Natural killer cell treated with Interleukin-12 subunit alpha and Interleukin-12 subunit beta and Interleukin-15 and Interleukin-18, amount 100 ng/mL, for 72 hours (primary cell): ENCODE measurements around the gene ZSCAN12. TPM values are rescaled to one million over a fixed set of nuclear protein-coding genes. Genes with fewer than 3 reads are reported as not detected.
"Not testable (repeated sequence)": the region's sequence is repeated elsewhere in the genome, so short reads cannot be mapped to it uniquely, and the experiment has no call there.

Experiments used
- ATAC-seq, 2 donors: fragments of 150-1000 bp; cut with Tn5 transposase in 1 of 2; sonication (Bioruptor Pico), chemical (Tn5 transposase) in 1 of 2; 2 replicates each; pipeline ENCODE4 v1.10.0; 2021
- DNase-seq: peaks from one replicate; pipeline ENCODE4 v3.0.0; 2022; ENCODE audit warnings: low spot score
- H3K27ac Mint-ChIP-seq, 2 donors: 1 replicate in 1 of 2; 2 replicates in 1 of 2; pipeline ENCODE4 v1.8.0; 2022; ENCODE audit warnings: mixed read lengths in 2 of 2, mild to moderate bottlenecking in 1 of 2, moderate library complexity in 1 of 2
- H3K27me3 Mint-ChIP-seq, 2 donors: 1 replicate in 1 of 2; 2 replicates in 1 of 2; pipeline ENCODE4 v1.8.0; 2022; ENCODE audit warnings: mixed read lengths in 2 of 2
- H3K36me3 Mint-ChIP-seq: one replicate; pipeline ENCODE4 v1.8.0; 2022; ENCODE audit warnings: mixed read lengths
- H3K4me1 Mint-ChIP-seq, 2 donors: 1 replicate in 1 of 2; 2 replicates in 1 of 2; pipeline ENCODE4 v1.8.0; 2022; ENCODE audit warnings: low read depth in 2 of 2, mixed read lengths in 2 of 2, mild to moderate bottlenecking in 1 of 2
- H3K4me3 Mint-ChIP-seq: one replicate; pipeline ENCODE4 v1.8.0; 2022; ENCODE audit warnings: mixed read lengths
- H3K9me3 Mint-ChIP-seq: 2 replicates; pipeline ENCODE4 v1.8.0; 2022; ENCODE audit warnings: mixed read lengths
- total RNA-seq, 2 donors: library from RNA; stranded (reverse); gene quantifications; one replicate each; pipeline ENCODE4 v1.2.3, GENCODE V29; 2022

ZSCAN12 gene
- 1 to 10 TPM; 6.9 to 9.9 TPM for total RNA-seq

DNA sequence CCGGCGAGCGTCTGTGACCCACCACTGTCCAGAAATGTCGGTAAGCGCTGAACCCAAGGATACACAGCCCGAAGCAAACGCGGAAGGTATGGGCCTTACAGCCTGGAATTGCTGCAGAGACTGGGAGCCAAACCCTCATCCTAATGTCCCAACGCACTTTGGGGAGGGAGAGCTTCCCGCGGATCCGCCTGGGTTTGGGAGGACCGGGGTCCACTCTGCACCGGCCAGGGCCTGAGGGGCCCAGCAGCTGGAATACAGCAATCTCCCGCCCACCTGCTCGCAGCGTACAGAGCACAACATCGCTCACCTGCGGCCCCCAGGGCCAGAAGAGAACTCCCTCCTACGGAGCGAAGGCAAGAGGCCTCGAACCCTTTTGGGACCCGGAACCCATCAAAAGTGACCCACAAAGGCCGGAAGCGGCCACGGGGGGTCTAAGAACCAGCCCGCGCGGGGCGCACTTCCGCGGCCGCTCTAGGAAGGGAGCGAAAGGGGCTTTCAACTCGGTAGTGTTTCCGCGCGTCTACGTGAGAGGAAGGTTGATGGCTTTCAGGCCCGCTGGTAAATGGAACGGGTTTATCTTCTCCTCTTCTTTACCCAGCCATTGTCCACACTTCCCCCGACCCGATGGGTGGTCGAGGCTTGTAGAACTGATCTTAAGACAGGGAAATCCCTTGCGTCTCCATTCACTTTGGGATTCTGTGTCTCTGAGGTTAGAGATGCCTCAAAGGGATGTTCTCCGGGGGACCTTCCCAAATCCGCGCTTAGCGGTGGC, at the start of gene ZSCAN12:
Gene ZSCAN12, minus strand, starts transcription at position 398 of the 772 bp plus-strand sequence. CDS start 1,342 bp downstream, outside the sequence.
- H3K4me3 Mint-ChIP-seq, result peak within 1 kb of the TSS; percentile 85
- H3K4me1 Mint-ChIP-seq, result peaks cover 39 to 46% of the 10 kb centered on the region in 2 donors
- H3K9me3 Mint-ChIP-seq, result no peaks in the 10 kb centered on the region
- peak; percentile 96 to 98 for ATAC-seq
- peaks cover 25 to 28% of the 10 kb centered on the region in 2 donors for H3K27me3 Mint-ChIP-seq
- H3K27ac Mint-ChIP-seq, result peak within 1 kb of the TSS; percentile 80 to 95
- H3K36me3 Mint-ChIP-seq, result peaks cover 23% of the 10 kb centered on the region
- peak; percentile 93 for DNase-seq

DNA sequence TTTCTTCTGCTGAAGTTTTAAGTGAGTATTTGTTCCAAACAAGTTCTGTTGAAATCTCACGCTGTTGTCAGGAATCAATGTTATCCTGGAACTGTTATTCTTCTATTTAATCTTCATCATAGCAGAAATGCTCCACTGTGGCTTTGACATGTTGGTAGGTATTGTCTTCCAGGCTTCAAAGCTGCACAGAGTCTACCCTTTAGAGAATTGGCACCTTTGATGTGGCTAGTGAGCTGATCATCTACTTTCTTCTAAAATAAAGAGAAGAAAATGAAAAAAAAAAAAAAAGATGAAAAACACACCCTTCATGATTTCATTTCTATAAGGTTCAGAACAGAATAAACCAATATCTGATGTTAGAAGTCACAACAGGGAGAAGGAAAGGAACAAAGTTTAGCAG, 49.5 kb upstream of the ZSCAN12 start:
- peaks cover 17% of the 10 kb centered on the region for H3K36me3 Mint-ChIP-seq
- no peak for DNase-seq
- peaks cover 4% of the 10 kb centered on the region for H3K9me3 Mint-ChIP-seq
- peaks cover 28 to 53% of the 10 kb centered on the region in 2 donors for H3K27me3 Mint-ChIP-seq
- H3K4me3 Mint-ChIP-seq, result no peak overlapping the region
- peaks cover 11 to 14% of the 10 kb centered on the region in 2 donors for H3K4me1 Mint-ChIP-seq
- no peak overlapping the region for H3K27ac Mint-ChIP-seq
- ATAC-seq, result no peak

DNA sequence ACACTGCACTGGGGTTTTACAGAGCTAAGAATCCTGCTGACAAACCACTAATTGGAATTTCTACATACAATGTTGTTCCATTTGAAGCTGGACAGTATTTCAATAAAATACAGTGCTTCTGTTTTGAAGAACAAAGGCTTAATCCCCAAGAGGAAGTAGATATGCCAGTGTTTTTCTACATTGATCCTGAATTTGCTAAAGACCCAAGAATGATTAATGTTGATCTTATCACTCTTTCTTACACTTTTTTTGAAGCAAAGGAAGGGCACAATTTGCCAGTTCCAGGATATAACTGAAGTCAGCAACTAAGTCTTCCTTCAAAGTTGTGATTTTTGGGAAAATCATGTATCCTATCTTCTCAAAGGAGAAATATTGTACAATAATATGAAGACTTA, 48.0 kb upstream of the ZSCAN12 start:
- not testable (repeated sequence) for H3K4me3 Mint-ChIP-seq
- peaks cover 26% of the 10 kb centered on the region for H3K36me3 Mint-ChIP-seq

DNA sequence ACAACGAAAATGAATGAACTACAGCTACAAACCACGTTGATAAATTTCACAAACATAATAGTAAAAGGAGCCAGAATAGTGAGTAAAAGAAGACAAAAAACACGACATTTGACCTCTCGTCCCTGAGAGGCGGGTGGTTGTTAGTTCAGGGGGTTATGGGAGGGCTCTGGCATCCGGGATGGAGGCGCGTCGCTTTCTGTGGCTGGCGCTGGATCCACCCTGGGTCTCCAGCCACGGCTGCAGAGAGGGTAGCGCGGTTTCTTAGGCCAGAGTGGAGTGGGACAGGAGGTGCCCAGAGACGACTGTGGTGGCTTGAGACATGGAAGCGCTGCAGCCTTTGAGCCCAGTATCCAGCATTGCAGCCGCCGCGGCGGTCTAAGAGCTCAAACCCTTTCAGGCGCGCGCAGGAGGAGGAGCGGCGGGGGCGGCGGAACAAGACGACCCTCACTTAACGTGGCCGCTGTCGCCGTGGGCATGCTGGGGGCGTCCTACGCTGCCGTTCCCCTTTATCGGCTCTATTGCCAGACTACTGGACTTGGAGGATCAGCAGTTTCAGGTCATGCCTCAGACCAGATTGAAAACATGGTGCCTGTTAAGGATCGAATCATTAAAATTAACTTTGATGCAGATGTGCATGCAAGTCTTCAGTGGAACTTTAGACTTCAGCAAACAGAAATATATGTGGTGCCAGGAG, 47.4 kb upstream of the ZSCAN12 start:
- Mint-ChIP-seq H3K9me3 (peaks cover 9% of the 10 kb centered on the region), H3K36me3 (peaks cover 28% of the 10 kb centered on the region), H3K4me3 (peak overlapping the region; percentile 25), H3K4me1 (peaks cover 25 to 32% of the 10 kb centered on the region in 2 donors), H3K27ac (peak overlapping the region in 1 of 2 donors; percentile 3), H3K27me3 (peaks cover 26 to 37% of the 10 kb centered on the region in 2 donors)
- ATAC-seq (no peak), DNase-seq (no peak)

More for the DNA sequence above, 48.0 kb upstream of the ZSCAN12 start:
- ATAC-seq, H3K9me3 Mint-ChIP-seq, H3K27ac Mint-ChIP-seq, DNase-seq: not testable (repeated sequence)
- Mint-ChIP-seq H3K27me3 (peaks cover 26 to 39% of the 10 kb centered on the region in 2 donors), H3K4me1 (peaks cover 25 to 29% of the 10 kb centered on the region in 2 donors)

DNA sequence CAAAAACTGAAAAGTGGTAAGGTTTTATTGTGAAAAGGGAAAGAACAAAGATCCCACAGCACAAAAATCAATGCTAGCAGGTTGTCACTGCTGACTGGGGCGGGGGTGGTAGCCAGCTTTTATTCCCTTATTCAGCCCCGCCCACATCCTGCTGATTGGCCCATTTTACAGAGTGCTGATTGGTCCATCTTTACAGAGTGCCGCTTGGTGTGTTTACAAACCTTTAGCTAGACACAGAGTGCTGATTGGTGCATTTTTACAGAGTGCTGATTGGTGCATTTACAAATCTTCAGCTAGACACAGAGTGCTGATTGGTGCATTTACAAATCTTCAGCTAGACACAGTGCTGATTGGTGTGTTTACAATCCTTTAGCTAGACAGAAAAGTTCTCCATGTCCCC, 45.2 kb upstream of the ZSCAN12 start:
- Mint-ChIP-seq H3K36me3 (peaks cover 28% of the 10 kb centered on the region), H3K27ac (peak overlapping the region; percentile 73 to 93), H3K27me3 (peaks cover 17 to 24% of the 10 kb centered on the region in 2 donors), H3K4me1 (peaks cover 25 to 32% of the 10 kb centered on the region in 2 donors)
- H3K4me3 Mint-ChIP-seq, ATAC-seq, DNase-seq, H3K9me3 Mint-ChIP-seq: not testable (repeated sequence)

GRCh38 chr6:28443112-28443773, 43.7 kb upstream of the ZSCAN12 start, which contains the start of gene ZSCAN23:
TSS of gene ZSCAN23 (minus strand) at chr6:28443491. CDS start at chr6:28436266, 7,225 bp downstream.
- H3K4me3 Mint-ChIP-seq, result peak within 1 kb of the TSS; percentile 85
- peaks cover 15 to 18% of the 10 kb centered on the region in 2 donors for H3K27me3 Mint-ChIP-seq
- peak; percentile 88 for DNase-seq
- ATAC-seq, result peak; percentile 96 to 97
- H3K4me1 Mint-ChIP-seq, result peaks cover 25 to 32% of the 10 kb centered on the region in 2 donors
- peak within 1 kb of the TSS; percentile 73 to 93 for H3K27ac Mint-ChIP-seq
- peaks cover 9% of the 10 kb centered on the region for H3K9me3 Mint-ChIP-seq
- peaks cover 28% of the 10 kb centered on the region for H3K36me3 Mint-ChIP-seq

DNA sequence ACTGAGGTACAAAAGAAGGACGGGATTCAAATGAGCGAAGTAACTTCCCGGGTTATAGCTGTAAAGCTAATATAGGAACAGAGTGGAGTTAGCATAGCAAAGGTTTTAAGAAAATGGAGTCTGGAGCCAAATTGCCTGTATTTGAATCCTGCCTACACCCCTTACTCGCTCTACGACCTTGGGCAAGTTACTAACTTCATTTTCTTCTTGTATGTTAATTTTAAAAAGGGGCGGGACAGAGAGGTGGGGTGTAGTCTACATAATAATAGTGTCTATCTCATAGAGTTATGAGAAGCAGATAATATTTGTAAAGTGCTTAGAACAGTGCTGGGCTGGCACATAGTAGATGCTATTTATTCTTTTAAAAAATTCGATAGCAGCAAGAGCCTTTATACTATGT, 43.0 kb upstream of the ZSCAN12 start:
- Mint-ChIP-seq H3K27me3 (peaks cover 15 to 18% of the 10 kb centered on the region in 2 donors), H3K4me1 (peaks cover 25 to 32% of the 10 kb centered on the region in 2 donors), H3K36me3 (peaks cover 28% of the 10 kb centered on the region), H3K27ac (peak overlapping the region; percentile 73 to 93), H3K4me3 (peak overlapping the region; percentile 85), H3K9me3 (peaks cover 9% of the 10 kb centered on the region)
- DNase-seq (no peak), ATAC-seq (no peak)

DNA sequence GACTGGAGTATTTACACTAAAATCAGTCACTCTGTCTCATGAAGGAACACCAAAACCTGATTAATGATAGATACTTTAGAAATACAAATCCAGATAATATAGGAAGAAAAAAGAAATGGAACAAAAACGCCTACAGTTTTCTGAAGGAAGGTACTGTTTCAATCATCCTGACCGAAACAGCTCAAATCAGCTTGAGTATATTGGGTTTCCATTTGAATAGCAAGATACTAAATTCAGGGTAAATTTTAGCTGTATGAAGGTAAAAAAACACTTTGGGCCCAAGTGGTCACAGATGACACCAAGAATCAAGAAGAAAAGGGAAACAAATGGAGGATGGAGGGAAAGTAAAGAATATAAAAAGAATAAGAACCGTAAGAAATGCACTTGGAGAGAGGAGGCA, 36.9 kb upstream of the ZSCAN12 start:
- Mint-ChIP-seq H3K27ac (no peak overlapping the region), H3K4me1 (no peaks in the 10 kb centered on the region), H3K36me3 (no peaks in the 10 kb centered on the region), H3K9me3 (no peaks in the 10 kb centered on the region), H3K27me3 (peaks cover 0 to 8% of the 10 kb centered on the region in 2 donors), H3K4me3 (no peak overlapping the region)
- ATAC-seq (no peak), DNase-seq (no peak)

GRCh38 chr6:28433119-28433518, 33.6 kb upstream of the ZSCAN12 start:
- DNase-seq, result no peak
- ATAC-seq, result no peak
- Mint-ChIP-seq H3K4me3 (no peak overlapping the region), H3K27ac (no peak overlapping the region), H3K4me1 (peaks cover 0 to 7% of the 10 kb centered on the region in 2 donors), H3K36me3 (no peaks in the 10 kb centered on the region), H3K9me3 (no peaks in the 10 kb centered on the region), H3K27me3 (peaks cover 12 to 27% of the 10 kb centered on the region in 2 donors)

DNA sequence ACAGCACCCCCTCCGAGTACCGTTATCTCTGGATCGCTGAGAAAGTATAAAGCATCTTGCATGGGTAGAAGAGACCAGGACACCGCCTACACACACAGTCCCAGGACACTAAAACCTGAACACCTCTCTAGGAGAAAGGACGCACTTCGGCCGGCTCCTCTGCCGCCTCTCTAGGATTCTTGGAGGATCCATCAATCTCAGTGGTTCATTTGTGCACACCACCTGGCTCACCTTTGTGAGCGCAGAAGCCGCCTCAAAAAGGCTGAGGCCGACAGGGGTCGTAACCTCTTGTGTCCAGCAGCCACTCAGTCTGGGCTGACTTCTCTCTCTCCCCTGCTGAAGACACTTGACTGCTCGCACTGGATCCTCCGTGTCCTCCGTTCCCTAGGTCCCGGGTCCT, 30.2 kb upstream of the ZSCAN12 start:
- Mint-ChIP-seq H3K27me3 (peaks cover 14 to 37% of the 10 kb centered on the region in 2 donors), H3K9me3 (no peaks in the 10 kb centered on the region), H3K4me3 (no peak overlapping the region), H3K36me3 (no peaks in the 10 kb centered on the region), H3K27ac (no peak overlapping the region), H3K4me1 (peaks cover 0 to 12% of the 10 kb centered on the region in 2 donors)
- DNase-seq, result no peak
- ATAC-seq, result no peak

DNA sequence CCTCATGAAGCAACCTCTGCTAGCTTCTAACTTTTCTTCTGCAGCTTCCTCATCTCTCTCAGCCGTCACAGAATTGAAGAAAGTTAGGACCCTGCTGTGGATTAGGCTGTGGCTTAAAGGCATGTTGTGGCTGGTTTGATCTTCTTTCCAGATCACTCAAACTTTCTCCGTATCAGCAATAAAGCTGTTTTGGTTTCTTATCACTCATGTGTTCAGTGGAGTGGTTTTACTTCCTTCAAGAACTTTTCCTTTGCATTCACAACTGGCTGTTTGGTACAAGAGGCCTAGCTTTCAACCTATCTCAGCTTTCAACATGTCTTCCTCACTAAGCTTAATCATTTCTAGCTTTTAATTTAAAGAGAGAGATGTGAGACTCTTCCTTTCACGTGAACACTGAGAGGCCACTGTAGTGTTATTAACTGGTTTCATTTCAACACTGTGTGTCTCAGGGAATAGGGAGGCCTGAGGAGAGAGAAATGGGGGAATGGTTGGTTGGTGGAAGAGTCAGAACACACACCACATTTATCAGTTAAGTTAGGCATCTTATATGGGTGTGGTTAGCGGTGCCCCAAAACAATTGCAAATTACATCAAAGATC, 26.5 kb upstream of the ZSCAN12 start:
- DNase-seq, result no peak
- ATAC-seq, result no peak
- peaks cover 24 to 57% of the 10 kb centered on the region in 2 donors for H3K27me3 Mint-ChIP-seq

GRCh38 chr6:28424163-28424562, 24.6 kb upstream of the ZSCAN12 start:
- Mint-ChIP-seq H3K27me3 (peaks cover 26 to 41% of the 10 kb centered on the region in 2 donors), H3K27ac (no peak overlapping the region), H3K9me3 (no peaks in the 10 kb centered on the region), H3K4me3 (no peak overlapping the region), H3K36me3 (no peaks in the 10 kb centered on the region), H3K4me1 (peaks cover 0 to 12% of the 10 kb centered on the region in 2 donors)
- no peak for ATAC-seq
- DNase-seq, result no peak

More for the DNA sequence above, 26.5 kb upstream of the ZSCAN12 start:
- H3K4me1 Mint-ChIP-seq, result peaks cover 0 to 12% of the 10 kb centered on the region in 2 donors
- H3K9me3 Mint-ChIP-seq, result no peaks in the 10 kb centered on the region
- H3K27ac Mint-ChIP-seq, result no peak overlapping the region
- H3K36me3 Mint-ChIP-seq, result no peaks in the 10 kb centered on the region
- no peak overlapping the region for H3K4me3 Mint-ChIP-seq

DNA sequence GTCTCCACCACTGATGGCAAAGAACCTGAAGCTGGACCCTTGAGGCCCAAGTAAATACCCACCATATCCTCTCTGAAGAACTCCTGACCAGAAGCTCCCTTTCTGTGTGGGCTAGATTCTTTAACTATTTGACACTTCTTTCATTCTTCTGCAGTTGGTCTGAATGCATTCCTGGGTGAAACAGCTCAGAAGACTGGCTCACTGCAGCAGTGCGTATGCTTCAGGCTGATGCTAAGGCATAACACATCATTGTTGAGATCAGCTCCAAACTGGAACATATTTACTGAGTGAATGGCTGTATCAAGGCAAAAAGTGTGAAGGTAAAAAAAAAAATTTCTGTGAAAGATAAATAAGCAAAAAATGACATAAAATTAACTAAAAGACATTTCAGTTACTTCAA, 24.0 kb upstream of the ZSCAN12 start:
- H3K36me3 Mint-ChIP-seq, result no peaks in the 10 kb centered on the region
- peaks cover 22 to 35% of the 10 kb centered on the region in 2 donors for H3K27me3 Mint-ChIP-seq
- ATAC-seq (no peak), DNase-seq (no peak)
- no peak overlapping the region for H3K27ac Mint-ChIP-seq
- no peak overlapping the region for H3K4me3 Mint-ChIP-seq
- H3K4me1 Mint-ChIP-seq, result peaks cover 0 to 8% of the 10 kb centered on the region in 2 donors
- no peaks in the 10 kb centered on the region for H3K9me3 Mint-ChIP-seq
